Ovary (tissue), 3 donors: ENCODE data around the gene NAA40.

Experiments
- EP300 ChIP-seq: sonication (generic); formaldehyde crosslinking; IDR thresholded peaks from one replicate; pipeline ENCODE4 v1.6.1; 2017; ENCODE audit warnings: antibody characterized with exemption
- POLR2A ChIP-seq: fragments of 450-650 bp; IDR thresholded peaks from one replicate; pipeline ENCODE4 v1.6.1; 2017; ENCODE audit warnings: antibody characterized with exemption, mild to moderate bottlenecking, moderate library complexity
- TF ChIP-seq, protein P1 (sequence below), 3 donors: fragments of 450-650 bp in 2 of 3; fragments of 200-600 bp in 1 of 3; IDR thresholded peaks; one replicate each; pipeline versions ENCODE4 v1.5.1 to v1.8.0; 2016 to 2022; ENCODE audit warnings: antibody characterized with exemption in 3 of 3, mild to moderate bottlenecking in 1 of 3
- donor health status: DM: no; HTN: no; CAD: no.

DNA sequence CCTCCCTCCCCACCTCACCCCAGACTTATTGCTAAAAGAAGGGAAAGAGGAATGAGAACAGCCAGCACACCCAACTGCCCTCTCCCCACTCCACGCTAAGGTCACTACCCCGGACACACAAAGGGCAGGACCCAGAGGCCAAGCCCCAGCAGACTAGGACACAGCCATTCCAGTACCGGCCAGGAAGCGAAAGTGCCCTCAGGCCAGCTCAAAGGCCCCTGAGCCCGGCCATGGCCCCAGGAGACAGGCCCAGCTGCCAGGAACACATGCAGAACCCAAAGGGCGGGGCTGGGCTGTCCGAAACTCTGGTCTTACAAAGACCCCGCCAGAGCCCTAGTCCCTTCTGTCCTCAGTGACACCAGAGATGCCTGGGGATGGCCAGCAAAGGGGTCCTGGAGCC, 27.4 kb upstream of the NAA40 start:
- TF ChIP-seq, protein P1, sequence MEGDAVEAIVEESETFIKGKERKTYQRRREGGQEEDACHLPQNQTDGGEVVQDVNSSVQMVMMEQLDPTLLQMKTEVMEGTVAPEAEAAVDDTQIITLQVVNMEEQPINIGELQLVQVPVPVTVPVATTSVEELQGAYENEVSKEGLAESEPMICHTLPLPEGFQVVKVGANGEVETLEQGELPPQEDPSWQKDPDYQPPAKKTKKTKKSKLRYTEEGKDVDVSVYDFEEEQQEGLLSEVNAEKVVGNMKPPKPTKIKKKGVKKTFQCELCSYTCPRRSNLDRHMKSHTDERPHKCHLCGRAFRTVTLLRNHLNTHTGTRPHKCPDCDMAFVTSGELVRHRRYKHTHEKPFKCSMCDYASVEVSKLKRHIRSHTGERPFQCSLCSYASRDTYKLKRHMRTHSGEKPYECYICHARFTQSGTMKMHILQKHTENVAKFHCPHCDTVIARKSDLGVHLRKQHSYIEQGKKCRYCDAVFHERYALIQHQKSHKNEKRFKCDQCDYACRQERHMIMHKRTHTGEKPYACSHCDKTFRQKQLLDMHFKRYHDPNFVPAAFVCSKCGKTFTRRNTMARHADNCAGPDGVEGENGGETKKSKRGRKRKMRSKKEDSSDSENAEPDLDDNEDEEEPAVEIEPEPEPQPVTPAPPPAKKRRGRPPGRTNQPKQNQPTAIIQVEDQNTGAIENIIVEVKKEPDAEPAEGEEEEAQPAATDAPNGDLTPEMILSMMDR (IDR thresholded peaks at IDR 0.05), result no peak
- no peak for TF ChIP-seq POLR2A
- TF ChIP-seq EP300, result no peak
